ENCODE results near the gene BACH2.
"Not testable (repeated sequence)": the region's sequence is repeated elsewhere in the genome, so short reads cannot be mapped to it uniquely, and the experiment has no call there.

The BACH2 gene

GRCh38 chr6:90183587-90184333 is 112.9 kb downstream of the BACH2 start:
- DNase-seq (ENCODE audit: low spot score) = no peak

DNA sequence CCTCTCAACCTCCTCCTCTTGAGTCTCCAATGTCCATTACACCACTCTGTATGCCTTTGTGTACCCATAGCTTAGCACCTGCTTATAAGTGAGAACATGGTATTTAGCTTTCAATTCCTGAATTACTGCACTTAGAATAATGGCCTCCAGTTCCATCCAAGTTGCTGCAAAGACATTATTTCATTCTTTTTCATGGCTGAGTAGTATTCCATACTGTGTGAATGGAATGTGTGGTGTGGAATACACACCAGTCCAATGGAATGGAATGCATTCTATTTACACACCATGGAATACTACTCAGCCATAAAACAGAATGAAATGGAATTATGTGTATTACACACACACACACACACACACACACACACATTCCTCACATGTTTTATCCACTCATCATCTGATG is 116.1 kb downstream of the BACH2 start:
- no peak for DNase-seq (ENCODE audit: low spot score)

DNA sequence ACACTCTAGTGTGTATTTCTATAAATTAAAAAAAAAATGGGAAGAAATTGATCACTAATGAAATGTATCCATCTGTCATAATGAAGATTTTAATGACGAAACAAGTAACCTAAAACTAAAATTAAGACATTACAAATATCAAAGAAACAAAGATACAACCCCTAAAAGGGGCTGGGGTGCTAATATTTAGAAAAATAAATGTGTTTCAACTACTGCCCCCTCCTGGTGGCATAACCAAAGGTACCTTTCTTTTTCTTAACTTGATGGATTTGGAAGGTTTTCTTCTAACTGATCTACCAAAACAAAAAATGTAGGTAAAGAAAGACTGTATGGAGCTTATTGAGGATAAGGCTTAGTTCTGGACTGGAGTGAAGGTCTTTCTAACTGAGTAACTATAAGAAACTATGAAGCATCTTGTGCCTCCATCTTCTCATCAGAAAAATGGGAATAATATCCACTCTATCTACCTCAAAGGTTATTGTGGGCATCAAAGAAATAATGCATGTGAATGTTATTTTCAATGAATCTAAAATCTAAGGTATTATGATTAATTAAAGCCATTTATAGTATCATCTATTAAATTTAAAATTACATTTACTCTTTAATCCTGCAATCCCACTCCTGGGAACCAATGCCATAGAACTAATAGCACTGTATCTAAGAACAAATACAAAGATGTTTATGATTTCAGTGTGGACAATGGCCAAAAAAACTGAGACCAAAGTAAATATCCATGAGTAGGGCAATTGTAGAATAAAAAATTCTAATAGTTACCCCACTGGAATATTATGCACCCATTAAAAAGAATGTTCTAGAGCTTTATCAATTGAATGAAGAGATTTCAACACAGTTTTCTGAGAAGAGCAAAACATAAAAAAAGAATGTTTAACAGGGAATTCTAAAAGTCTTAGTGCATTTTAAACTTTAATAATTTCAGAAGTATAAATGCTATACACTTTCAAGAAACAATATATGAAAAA is 117.2 kb downstream of the BACH2 start:
- no peak for DNase-seq (ENCODE audit: low spot score)

DNA sequence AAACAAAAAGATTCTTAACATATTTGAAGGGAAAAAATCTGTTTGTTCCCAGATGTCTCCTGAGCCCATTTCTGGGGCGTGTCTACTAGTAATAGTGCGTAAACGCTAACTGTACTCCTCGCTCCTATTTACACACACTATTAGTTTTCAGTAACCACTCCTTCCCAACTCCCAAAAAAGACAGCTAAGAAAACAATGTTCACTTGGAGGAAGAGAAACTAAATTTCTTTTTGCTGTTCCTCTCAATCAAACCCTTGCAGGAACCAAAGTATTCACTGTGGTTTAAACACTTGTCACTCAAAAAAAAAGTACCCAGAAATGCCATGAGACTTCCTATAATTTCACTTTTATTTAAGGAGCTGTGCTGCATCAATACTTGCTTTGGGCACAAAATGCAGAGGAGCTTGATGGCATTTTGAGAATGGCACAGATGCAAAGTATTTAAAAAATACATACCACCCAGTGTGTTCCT is 118.2 kb downstream of the BACH2 start:
- no peak for DNase-seq (ENCODE audit: low spot score)

- no peak for DNase-seq (ENCODE audit: low spot score)
Measured at GRCh38 chr6:90177544-90178383, 118.9 kb downstream of the BACH2 start.

GRCh38 chr6:90175627-90176538 is 120.8 kb downstream of the BACH2 start:
- DNase-seq (ENCODE audit: low spot score) = no peak

DNA sequence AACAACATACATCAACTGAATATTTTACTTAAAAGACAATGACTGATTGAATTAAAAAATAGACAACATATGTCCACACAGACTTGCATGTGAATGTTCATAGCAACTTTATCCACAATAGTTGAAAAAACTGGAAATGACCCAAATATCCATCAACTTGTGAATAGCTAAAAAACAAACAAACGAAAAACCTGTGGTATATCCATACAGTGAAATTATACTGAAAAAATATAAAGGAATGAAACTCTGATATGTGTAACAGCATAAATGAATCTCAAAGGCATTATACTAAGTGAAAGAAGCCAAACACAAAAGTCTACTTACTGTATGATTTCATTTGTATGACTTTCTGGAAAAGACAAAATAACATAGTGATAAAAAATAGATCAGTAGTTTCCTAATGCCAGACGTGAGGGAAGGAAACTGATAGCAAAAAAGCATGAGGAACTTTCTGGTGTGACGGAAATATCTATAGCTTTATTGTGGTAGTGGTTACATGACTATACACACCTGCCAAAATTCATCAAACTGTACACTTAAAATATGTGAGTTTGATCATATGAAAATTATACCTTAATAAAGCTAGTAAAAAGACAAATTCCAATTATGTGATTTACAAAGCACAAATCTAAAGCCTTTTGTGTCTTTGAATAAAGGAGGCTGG is 123.2 kb downstream of the BACH2 start:
- no peak for DNase-seq (ENCODE audit: low spot score)

DNA sequence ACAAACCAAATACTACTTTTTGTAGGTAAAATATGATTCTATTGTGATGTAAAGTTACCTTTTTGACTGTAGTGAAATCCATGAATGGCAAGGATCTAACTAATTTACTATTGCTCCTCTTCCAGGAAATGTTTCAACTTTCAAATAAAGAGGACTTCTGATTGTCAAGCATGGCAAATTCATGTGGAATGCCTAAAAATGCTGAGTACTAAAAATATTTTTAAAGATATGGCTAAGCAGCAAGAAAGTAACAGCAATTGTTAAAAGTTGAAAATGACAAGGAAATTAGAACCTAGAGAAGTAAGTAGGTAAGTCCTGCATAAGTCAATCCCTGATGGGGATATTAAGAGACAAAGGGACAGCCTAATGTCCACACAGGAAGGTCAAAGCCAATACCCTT is 126.0 kb downstream of the BACH2 start:
- DNase-seq (ENCODE audit: low spot score) = no peak

- DNase-seq (ENCODE audit: low spot score) = no peak
Measured at GRCh38 chr6:90169374-90169773, 127.3 kb downstream of the BACH2 start.

- no peak for DNase-seq (ENCODE audit: low spot score)
Measured at GRCh38 chr6:90168693-90169131, 127.9 kb downstream of the BACH2 start.

GRCh38 chr6:90167514-90168379 is 128.9 kb downstream of the BACH2 start:
- DNase-seq (ENCODE audit: low spot score) = no peak

DNA sequence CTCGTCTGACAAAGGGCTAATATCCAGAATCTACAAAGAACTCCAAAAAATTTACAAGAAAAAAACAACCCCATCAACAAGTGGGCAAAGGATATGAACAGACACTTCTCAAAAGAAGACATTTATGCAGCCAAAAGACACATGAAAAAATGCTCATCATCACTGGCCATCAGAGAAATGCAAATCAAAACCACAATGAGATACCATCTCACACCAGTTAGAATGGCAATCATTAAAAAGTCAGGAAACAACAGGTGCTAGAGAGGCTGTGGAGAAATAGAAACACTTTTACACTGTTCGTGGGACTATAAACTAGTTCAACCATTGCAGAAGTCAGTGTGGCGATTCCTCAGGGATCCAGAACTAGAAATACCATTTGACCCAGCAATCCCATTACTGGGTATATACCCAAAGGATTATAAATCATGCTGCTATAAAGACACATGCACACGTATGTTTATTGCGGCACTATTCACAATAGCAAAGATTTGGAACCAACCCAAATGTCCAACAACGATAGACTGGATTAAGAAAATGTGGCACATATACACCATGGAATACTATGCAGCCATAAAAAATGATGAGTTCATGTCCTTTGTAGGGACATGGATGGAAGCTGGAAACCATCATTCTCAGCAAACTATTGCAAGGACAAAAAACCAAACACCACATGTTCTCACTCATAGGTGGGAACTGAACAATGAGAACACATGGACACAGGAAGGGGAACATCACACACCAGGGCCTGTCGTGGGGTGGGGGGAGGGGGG is 130.3 kb downstream of the BACH2 start:
- DNase-seq (ENCODE audit: low spot score) = not testable (repeated sequence)

DNA sequence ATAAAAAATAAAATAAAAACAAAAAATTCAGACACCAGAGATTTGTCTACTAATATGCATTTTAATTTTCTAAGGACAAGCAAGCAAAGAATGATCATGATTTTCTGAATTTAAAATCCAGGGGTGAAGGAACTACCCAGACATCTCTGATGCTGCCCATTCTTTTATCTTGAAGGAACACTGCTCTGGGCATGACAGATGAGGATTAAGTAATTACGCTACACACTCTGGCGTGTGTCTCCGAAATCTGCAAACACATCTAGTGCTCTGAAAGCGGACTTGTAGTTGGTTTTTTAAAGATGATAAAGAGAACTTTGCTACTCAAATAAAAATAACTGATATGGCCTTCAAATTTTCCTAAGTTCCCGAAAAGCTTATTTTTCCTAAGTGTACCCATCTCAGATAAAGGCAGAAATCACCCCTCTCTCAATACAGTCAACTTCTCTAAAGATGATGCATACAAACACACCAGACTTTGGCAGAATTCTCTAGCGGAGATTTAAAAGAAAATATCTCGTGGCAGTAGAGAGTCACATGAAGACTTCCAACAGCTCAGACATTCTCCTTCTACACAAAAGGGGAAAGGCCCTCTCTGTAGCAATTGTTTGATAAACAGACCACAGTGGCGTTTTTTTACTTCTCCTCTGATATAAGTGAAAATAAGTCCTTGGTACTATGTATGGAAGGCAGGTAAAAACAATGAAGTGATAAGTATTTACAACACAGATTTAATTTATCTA is 133.8 kb downstream of the BACH2 start:
- DNase-seq (ENCODE audit: low spot score) = no peak

DNA sequence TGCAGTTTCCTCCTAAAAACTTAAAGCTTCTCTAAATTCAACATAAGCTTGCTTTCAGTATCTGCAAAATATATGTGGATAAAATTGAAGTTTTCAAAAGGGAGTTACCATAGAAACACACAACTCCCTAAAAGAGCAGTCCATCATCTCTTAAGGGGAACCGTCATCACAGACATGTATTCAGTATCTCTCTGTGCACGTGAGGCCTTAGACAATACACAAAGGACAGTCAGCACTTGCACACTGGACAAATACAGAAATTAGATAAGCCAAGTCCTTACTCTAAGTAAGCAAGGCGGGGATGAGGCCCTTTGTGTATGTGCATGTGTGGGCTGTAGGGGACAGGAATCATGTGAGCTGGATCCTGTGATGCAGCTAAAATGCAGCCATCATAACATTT is 136.6 kb downstream of the BACH2 start:
- peak; percentile 66 for DNase-seq (ENCODE audit: low spot score)

GRCh38 chr6:90159452-90159851 is 137.2 kb downstream of the BACH2 start:
- DNase-seq (ENCODE audit: low spot score) = no peak

- DNase-seq (ENCODE audit: low spot score) = no peak
Measured at GRCh38 chr6:90158936-90159335, 137.7 kb downstream of the BACH2 start.

DNA sequence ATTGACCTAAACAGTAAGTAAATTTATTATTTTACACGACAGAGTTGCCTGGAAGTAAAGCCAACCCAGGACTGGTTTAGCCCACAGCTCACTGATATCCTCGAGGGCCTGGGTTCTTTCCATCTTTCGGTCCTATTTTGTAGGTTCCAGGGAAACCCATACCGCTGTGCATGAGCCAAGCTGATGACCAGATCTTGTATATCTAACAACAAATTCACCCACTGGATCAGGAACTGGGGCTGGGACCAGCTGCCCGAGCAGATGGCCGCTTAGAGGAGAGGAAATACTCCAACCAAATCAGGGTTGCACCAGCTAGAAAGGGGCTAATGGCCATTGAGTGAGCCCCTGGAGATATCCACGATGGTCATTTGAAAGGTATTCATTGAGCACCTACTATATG is 139.2 kb downstream of the BACH2 start:
- no peak for DNase-seq (ENCODE audit: low spot score)

GRCh38 chr6:90156861-90157260 is 139.8 kb downstream of the BACH2 start:
- DNase-seq (ENCODE audit: low spot score) = no peak
